NCI-H82 treated with DMSO at 0.1 percent for 48 hours (cell line): ENCODE data around the gene C5orf58.

Source experiments
- DNase-seq: peaks from one replicate; lab custom pipeline; 2025; ENCODE audit not compliant: unreplicated experiment; lab: John Stamatoyannopoulos, UW

C5orf58 gene

GRCh38 chr5:170232786-170233185, at the start of gene C5orf58:
C5orf58 (plus strand) TSS chr5:170232985; CDS start chr5:170234977, 1,992 bp downstream.
- DNase-seq = no peak

GRCh38 chr5:170183816-170184687, 48.7 kb upstream of the C5orf58 start:
- DNase-seq = no peak

- no peak for DNase-seq
Measured at GRCh38 chr5:170184737-170185136, 48.0 kb upstream of the C5orf58 start.

GRCh38 chr5:170186156-170186555, 46.6 kb upstream of the C5orf58 start:
- DNase-seq = no peak

GRCh38 chr5:170186856-170187255, 45.9 kb upstream of the C5orf58 start:
- DNase-seq = no peak

GRCh38 chr5:170190436-170191134, 42.2 kb upstream of the C5orf58 start:
- DNase-seq = no peak

GRCh38 chr5:170192829-170193228, 40.0 kb upstream of the C5orf58 start:
- DNase-seq = no peak

- no peak for DNase-seq
Measured at GRCh38 chr5:170195961-170196360, 36.8 kb upstream of the C5orf58 start.

GRCh38 chr5:170200876-170201275, 31.9 kb upstream of the C5orf58 start:
- no peak for DNase-seq

GRCh38 chr5:170201311-170201710, 31.5 kb upstream of the C5orf58 start:
- DNase-seq = no peak

GRCh38 chr5:170202117-170202516, 30.7 kb upstream of the C5orf58 start:
- DNase-seq = no peak

GRCh38 chr5:170204202-170204601, 28.6 kb upstream of the C5orf58 start:
- DNase-seq = no peak

- DNase-seq = no peak
Measured at GRCh38 chr5:170206216-170206615, 26.6 kb upstream of the C5orf58 start.

GRCh38 chr5:170206958-170207357, 25.8 kb upstream of the C5orf58 start:
- DNase-seq = no peak

GRCh38 chr5:170211575-170212334, 21.0 kb upstream of the C5orf58 start:
- DNase-seq = no peak

- no peak for DNase-seq
Measured at GRCh38 chr5:170216257-170216864, 16.4 kb upstream of the C5orf58 start.

- no peak for DNase-seq
Measured at GRCh38 chr5:170217831-170218230, 15.0 kb upstream of the C5orf58 start.

- DNase-seq = no peak
Measured at GRCh38 chr5:170218726-170219125, 14.1 kb upstream of the C5orf58 start.

GRCh38 chr5:170219615-170220014, 13.2 kb upstream of the C5orf58 start:
- no peak for DNase-seq

GRCh38 chr5:170220191-170220590, 12.6 kb upstream of the C5orf58 start:
- DNase-seq = no peak

GRCh38 chr5:170221327-170221741, 11.5 kb upstream of the C5orf58 start:
- DNase-seq = no peak
